PC-9 (cell line): ENCODE data around the gene LRFN2.

Experiments used
- EZH2 ChIP-seq: fragments of 200-600 bp; sonication (generic); IDR thresholded peaks from 2 replicates; pipeline ENCODE4 v1.8.0; 2017; ENCODE audit warnings: antibody characterized with exemption, low read depth
- TF ChIP-seq, protein P1 (sequence below): fragments of 200-600 bp; sonication (generic); conservative IDR thresholded peaks from 2 replicates; pipeline ENCODE4 v1.6.1; 2017; ENCODE audit warnings: mixed run types, antibody characterized with exemption, mild to moderate bottlenecking, moderate library complexity

GRCh38 chr6:40485300-40485699 lies 101.9 kb downstream of the LRFN2 start:
- TF ChIP-seq, protein P1, sequence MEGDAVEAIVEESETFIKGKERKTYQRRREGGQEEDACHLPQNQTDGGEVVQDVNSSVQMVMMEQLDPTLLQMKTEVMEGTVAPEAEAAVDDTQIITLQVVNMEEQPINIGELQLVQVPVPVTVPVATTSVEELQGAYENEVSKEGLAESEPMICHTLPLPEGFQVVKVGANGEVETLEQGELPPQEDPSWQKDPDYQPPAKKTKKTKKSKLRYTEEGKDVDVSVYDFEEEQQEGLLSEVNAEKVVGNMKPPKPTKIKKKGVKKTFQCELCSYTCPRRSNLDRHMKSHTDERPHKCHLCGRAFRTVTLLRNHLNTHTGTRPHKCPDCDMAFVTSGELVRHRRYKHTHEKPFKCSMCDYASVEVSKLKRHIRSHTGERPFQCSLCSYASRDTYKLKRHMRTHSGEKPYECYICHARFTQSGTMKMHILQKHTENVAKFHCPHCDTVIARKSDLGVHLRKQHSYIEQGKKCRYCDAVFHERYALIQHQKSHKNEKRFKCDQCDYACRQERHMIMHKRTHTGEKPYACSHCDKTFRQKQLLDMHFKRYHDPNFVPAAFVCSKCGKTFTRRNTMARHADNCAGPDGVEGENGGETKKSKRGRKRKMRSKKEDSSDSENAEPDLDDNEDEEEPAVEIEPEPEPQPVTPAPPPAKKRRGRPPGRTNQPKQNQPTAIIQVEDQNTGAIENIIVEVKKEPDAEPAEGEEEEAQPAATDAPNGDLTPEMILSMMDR = no peak
- TF ChIP-seq EZH2 = no peak
